Mesendoderm (in vitro differentiated cells): ENCODE results near the gene PCBP1.
A peak's percentile ranks its signal among the peaks of the same experiment; 100 is the strongest.
"Not testable (repeated sequence)": the region's sequence is repeated elsewhere in the genome, so short reads cannot be mapped to it uniquely, and the experiment has no call there.

ENCODE experiments used
- DNase-seq: peaks from one replicate; pipeline ENCODE4 v3.0.0; 2013
- H2AK5ac ChIP-seq: 2 replicates; pipeline ENCODE4 v1.6.1; 2013; ENCODE audit warnings: low read length, inconsistent platforms
- H2BK120ac ChIP-seq: 2 replicates; pipeline ENCODE4 v1.6.1; 2013; ENCODE audit warnings: low read depth, mild to moderate bottlenecking, low read length, moderate library complexity, mixed read lengths
- H2BK15ac ChIP-seq: replicated peaks from 2 replicates; pipeline ENCODE4 v1.6.1; 2013; ENCODE audit warnings: low read depth, mild to moderate bottlenecking, moderate library complexity
- H2BK5ac ChIP-seq: 2 replicates; pipeline ENCODE4 v1.6.1; 2013; ENCODE audit warnings: low read length, inconsistent platforms
- H3K18ac ChIP-seq: 2 replicates; pipeline ENCODE4 v1.6.1; 2013; ENCODE audit warnings: mild to moderate bottlenecking, low read length, mixed read lengths
- H3K23ac ChIP-seq: one replicate; pipeline ENCODE4 v1.6.1; 2013; ENCODE audit warnings: low read length
- H3K27ac ChIP-seq: 2 replicates; pipeline ENCODE4 v1.5.1; 2013; ENCODE audit warnings: low read depth, mild to moderate bottlenecking, inconsistent platforms, low read length, moderate library complexity
- H3K27me3 ChIP-seq: 2 replicates; pipeline ENCODE4 v1.6.1; 2013; ENCODE audit warnings: low read length, control low read depth, mild to moderate bottlenecking, inconsistent platforms; ENCODE audit not compliant: insufficient read depth, poor library complexity
- H3K36me3 ChIP-seq: 2 replicates; pipeline ENCODE4 v1.6.1; 2013; ENCODE audit warnings: low read length, inconsistent platforms; ENCODE audit not compliant: control insufficient read depth, insufficient read depth
- H3K4ac ChIP-seq: one replicate; pipeline ENCODE4 v1.6.1; 2013; ENCODE audit warnings: low read depth, mild to moderate bottlenecking, low read length, moderate library complexity
- H3K4me1 ChIP-seq: 2 replicates; pipeline ENCODE4 v1.6.1; 2013; ENCODE audit warnings: low read depth, low read length, inconsistent platforms; ENCODE audit not compliant: control insufficient read depth
- H3K4me2 ChIP-seq: 2 replicates; pipeline ENCODE4 v1.6.1; 2013; ENCODE audit warnings: low read length
- H3K4me3 ChIP-seq: 2 replicates; pipeline ENCODE4 v1.5.1; 2013; ENCODE audit warnings: mild to moderate bottlenecking, low read length
- H3K56ac ChIP-seq: one replicate; pipeline ENCODE4 v1.6.1; 2013; ENCODE audit warnings: low read length
- H3K79me1 ChIP-seq: 2 replicates; pipeline ENCODE4 v1.6.1; 2013; ENCODE audit warnings: low read length, inconsistent platforms
- H3K79me2 ChIP-seq: 2 replicates; pipeline ENCODE4 v1.6.1; 2013; ENCODE audit warnings: mild to moderate bottlenecking, low read length; ENCODE audit not compliant: control insufficient read depth, insufficient read depth
- H3K9ac ChIP-seq: 2 replicates; pipeline ENCODE4 v1.6.1; 2013; ENCODE audit warnings: low read length, inconsistent platforms
- H4K5ac ChIP-seq: one replicate; pipeline ENCODE4 v1.6.1; 2013; ENCODE audit warnings: low read length
- H4K8ac ChIP-seq: one replicate; pipeline ENCODE4 v1.6.1; 2013; ENCODE audit warnings: low read depth, mild to moderate bottlenecking, control low read depth, low read length, moderate library complexity
- WGBS: extraction: QIAGEN DNeasy Blood & Tissue Kit; methylation state at CpG from one replicate; pipeline ENCODE4 v1.1.7; 2013; ENCODE audit warnings: low lambda C conversion rate, missing lambda C conversion rate; ENCODE audit not compliant: insufficient coverage; ENCODE audit errors: extremely low coverage; 5-methylcytosine and 5-hydroxymethylcytosine counted together

The PCBP1 gene

GRCh38 chr2:70091816-70092215, 4.5 kb downstream of the PCBP1 start:
- WGBS = no CpG with 5 or more reads among the region's 7 CpGs
- H3K27ac ChIP-seq = no peak overlapping the region

GRCh38 chr2:70092576-70093243, 5.4 kb downstream of the PCBP1 start:
- not testable (repeated sequence) for H4K8ac ChIP-seq, H3K4ac ChIP-seq, H4K5ac ChIP-seq, H2BK15ac ChIP-seq, H2BK120ac ChIP-seq, DNase-seq, H3K18ac ChIP-seq, H3K9ac ChIP-seq, H3K27ac ChIP-seq, H3K23ac ChIP-seq, H3K4me1 ChIP-seq, H2BK5ac ChIP-seq, H3K4me3 ChIP-seq, H3K27me3 ChIP-seq, H2AK5ac ChIP-seq, H3K4me2 ChIP-seq, H3K56ac ChIP-seq, H3K36me3 ChIP-seq, H3K79me1 ChIP-seq
- H3K79me2 ChIP-seq = peaks cover 13% of the 10 kb centered on the region
- no CpG with 5 or more reads among the region's 12 CpGs for WGBS

More at GRCh38 chr2:70091816-70092215, 4.5 kb downstream of the PCBP1 start:
- H3K18ac ChIP-seq = no peak overlapping the region
- no peak overlapping the region for H2BK120ac ChIP-seq
- H3K9ac ChIP-seq = no peak overlapping the region
- no peak overlapping the region for H3K4ac ChIP-seq
- H4K8ac ChIP-seq = no peak overlapping the region
- no peak for DNase-seq
- no peak overlapping the region for H2BK15ac ChIP-seq
- no peak overlapping the region for H2AK5ac ChIP-seq
- no peak overlapping the region for H2BK5ac ChIP-seq
- H3K36me3 ChIP-seq = no peaks in the 10 kb centered on the region
- H3K4me2 ChIP-seq = no peak overlapping the region
- no peak overlapping the region for H4K5ac ChIP-seq
- no peak overlapping the region for H3K4me3 ChIP-seq
- H3K4me1 ChIP-seq = peaks cover 2% of the 10 kb centered on the region
- H3K79me2 ChIP-seq = peaks cover 15% of the 10 kb centered on the region
- no peaks in the 10 kb centered on the region for H3K27me3 ChIP-seq
- no peak overlapping the region for H3K23ac ChIP-seq
- no peak overlapping the region for H3K56ac ChIP-seq
- H3K79me1 ChIP-seq = peaks cover 2% of the 10 kb centered on the region

GRCh38 chr2:70094171-70094977, 7.1 kb downstream of the PCBP1 start:
- Histone ChIP-seq H2AK5ac (no peak overlapping the region), H3K4me2 (no peak overlapping the region), H3K27me3 (no peaks in the 10 kb centered on the region), H2BK15ac (no peak overlapping the region), H3K36me3 (no peaks in the 10 kb centered on the region), H3K9ac (no peak overlapping the region), H2BK5ac (no peak overlapping the region), H3K18ac (no peak overlapping the region), H4K8ac (no peak overlapping the region), H3K4me3 (no peak overlapping the region), H3K4me1 (peaks cover 2% of the 10 kb centered on the region), H3K27ac (no peak overlapping the region), H3K79me1 (peaks cover 2% of the 10 kb centered on the region), H3K79me2 (no peaks in the 10 kb centered on the region), H4K5ac (no peak overlapping the region), H3K56ac (no peak overlapping the region), H3K4ac (no peak overlapping the region), H3K23ac (no peak overlapping the region), H2BK120ac (no peak overlapping the region)
- WGBS = no CpG with 5 or more reads among the region's 5 CpGs
- no peak for DNase-seq

GRCh38 chr2:70094978-70095719, 7.9 kb downstream of the PCBP1 start:
- H3K23ac ChIP-seq = no peak overlapping the region
- H3K4ac ChIP-seq = no peak overlapping the region
- no peak overlapping the region for H2BK5ac ChIP-seq
- H4K5ac ChIP-seq = no peak overlapping the region
- H3K4me1 ChIP-seq = no peaks in the 10 kb centered on the region
- H3K4me2 ChIP-seq = no peak overlapping the region
- H3K79me2 ChIP-seq = no peaks in the 10 kb centered on the region
- no peaks in the 10 kb centered on the region for H3K27me3 ChIP-seq
- no peak overlapping the region for H2BK120ac ChIP-seq
- H3K27ac ChIP-seq = no peak overlapping the region
- H3K4me3 ChIP-seq = no peak overlapping the region
- H3K9ac ChIP-seq = no peak overlapping the region
- no peak overlapping the region for H3K56ac ChIP-seq
- no CpG with 5 or more reads among the region's 5 CpGs for WGBS
- DNase-seq = no peak
- H2AK5ac ChIP-seq = no peak overlapping the region
- no peaks in the 10 kb centered on the region for H3K36me3 ChIP-seq
- H4K8ac ChIP-seq = no peak overlapping the region
- H3K18ac ChIP-seq = no peak overlapping the region
- H2BK15ac ChIP-seq = no peak overlapping the region
- peaks cover 2% of the 10 kb centered on the region for H3K79me1 ChIP-seq

- no peak overlapping the region for H4K8ac ChIP-seq
- H2AK5ac ChIP-seq = peak overlapping the region; percentile 69
- H3K27me3 ChIP-seq = no peaks in the 10 kb centered on the region
- no peak overlapping the region for H2BK15ac ChIP-seq
- H3K56ac ChIP-seq = no peak overlapping the region
- H3K79me1 ChIP-seq = no peaks in the 10 kb centered on the region
- H4K5ac ChIP-seq = no peak overlapping the region
- H3K18ac ChIP-seq = no peak overlapping the region
- no peaks in the 10 kb centered on the region for H3K36me3 ChIP-seq
- H3K9ac ChIP-seq = no peak overlapping the region
- no peak overlapping the region for H2BK120ac ChIP-seq
- no peaks in the 10 kb centered on the region for H3K79me2 ChIP-seq
- H3K4me1 ChIP-seq = no peaks in the 10 kb centered on the region
- H3K4ac ChIP-seq = no peak overlapping the region
- no peak overlapping the region for H3K4me2 ChIP-seq
- H3K4me3 ChIP-seq = no peak overlapping the region
- WGBS = no CpG with 5 or more reads among the region's 16 CpGs
- no peak overlapping the region for H3K23ac ChIP-seq
- DNase-seq = no peak
- no peak overlapping the region for H2BK5ac ChIP-seq
- H3K27ac ChIP-seq = no peak overlapping the region
Measured at GRCh38 chr2:70095720-70096670, 8.7 kb downstream of the PCBP1 start.
